Measurements from ENCODE around the gene ITIH5. TPM values are rescaled to one million over a fixed set of nuclear protein-coding genes. Genes with fewer than 3 reads are reported as not detected.

The ITIH5 gene
- 0.15 and 0.67 TPM in 2 replicates for total RNA-seq

DNA sequence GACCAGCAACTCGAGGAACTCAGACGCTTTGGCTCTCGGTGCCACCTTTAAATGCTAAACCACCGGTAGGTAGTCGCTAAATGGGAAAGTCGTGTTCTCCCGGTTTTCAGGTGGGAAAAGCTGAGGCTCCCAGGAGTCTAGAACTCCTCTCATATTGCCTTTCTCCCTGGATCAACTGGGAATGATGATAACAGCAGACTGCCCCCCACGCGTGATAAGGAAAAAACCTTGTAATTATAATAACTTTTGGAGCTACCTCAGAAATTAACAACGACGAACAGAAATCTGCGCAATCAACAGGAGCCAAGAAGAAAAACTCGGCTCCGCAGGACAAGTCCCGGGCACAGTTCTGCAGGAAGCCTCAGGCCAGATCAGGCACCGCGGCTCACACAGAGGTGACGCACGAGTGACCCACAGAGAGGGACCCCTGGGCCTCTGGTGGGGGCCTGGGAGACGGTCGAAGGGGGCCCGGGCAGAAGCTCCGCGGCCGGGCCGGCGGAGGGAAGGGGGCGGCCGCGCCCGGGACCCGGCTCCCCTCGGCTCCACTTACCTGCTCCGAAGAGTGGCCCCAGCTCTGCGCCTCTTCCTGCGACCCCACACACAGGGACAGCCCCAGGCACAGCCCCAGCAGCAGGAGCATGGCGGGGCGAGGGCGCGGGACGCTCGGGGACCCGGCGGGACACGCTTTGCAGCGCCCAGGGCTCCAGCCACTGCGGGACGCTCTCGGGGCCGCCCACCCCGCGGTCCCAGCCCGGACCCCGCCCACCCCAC is at the start of gene ITIH5:
Gene ITIH5 (minus strand): TSS at position 714 of the 771 bp plus-strand sequence. CDS start 74 bp downstream, at position 640.

DNA sequence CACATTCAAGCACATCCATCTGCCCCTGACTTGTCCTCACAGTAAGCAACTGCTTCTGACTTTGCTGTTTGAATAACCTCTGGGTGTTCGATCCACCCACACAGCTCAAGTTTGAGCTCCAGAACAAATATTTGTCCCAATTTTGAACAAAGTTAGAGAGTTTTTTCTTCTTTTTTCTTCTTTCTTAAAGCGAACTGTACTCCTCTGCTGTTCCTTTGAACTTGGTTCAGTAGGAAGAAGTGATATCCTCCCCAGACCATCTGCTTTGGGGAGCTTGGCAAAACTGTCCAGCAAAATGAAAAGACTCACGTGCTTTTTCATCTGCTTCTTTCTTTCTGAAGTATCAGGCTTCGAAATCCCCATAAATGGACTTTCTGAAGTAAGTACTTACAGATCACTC is 36.4 kb upstream of the ITIH5 start, which contains the start of gene ITIH2:
Gene ITIH2 (plus strand): TSS at position 177 of the 400 bp plus-strand sequence. CDS start 119 bp downstream, at position 296.

Other genes starting within 250 kb of the ITIH5 start
- gene ITIH2, start 36.4 kb upstream of the ITIH5 start, total RNA-seq, result not detected in 2 replicates
- 4.5 and 10.1 TPM in 2 replicates for gene KIN, start 121.0 kb upstream of the ITIH5 start, total RNA-seq
- gene ATP5F1C, start 121.2 kb upstream of the ITIH5 start, total RNA-seq, result 276 and 287 TPM in 2 replicates
- 2.2 and 2.4 TPM in 2 replicates for gene TAF3, start 151.5 kb upstream of the ITIH5 start, total RNA-seq